GM12892 (cell line): Measurements from ENCODE around the gene OR52E1.

Experiments
- DNase-seq: peaks from one replicate; pipeline ENCODE4 v3.0.0; 2011; ENCODE audit not compliant: insufficient read length
- FAIRE-seq: peaks from 2 replicates; lab custom pipeline; 2011; peaks lifted over from hg19 to GRCh38; lab: Jason Lieb, UNC
- POLR2A ChIP-seq: IDR thresholded peaks from 2 replicates; pipeline ENCODE4 v1.6.1; 2011; ENCODE audit warnings: low read depth, low read length, control low read depth
- POLR2AphosphoS5 ChIP-seq: IDR thresholded peaks from 2 replicates; pipeline ENCODE4 v1.6.1; 2011; ENCODE audit warnings: low read depth, low read length, control low read depth
- TAF1 ChIP-seq: IDR thresholded peaks from 2 replicates; pipeline ENCODE4 v1.6.1; 2011; ENCODE audit warnings: low read depth, mild to moderate bottlenecking, control low read depth, low read length, borderline replicate concordance

Gene OR52E1

GRCh38 chr11:5071799-5072198, 2.4 kb downstream of the OR52E1 start:
- DNase-seq (no peak), FAIRE-seq (no peak)
- TF ChIP-seq POLR2A (no peak), POLR2AphosphoS5 (no peak), TAF1 (no peak)

DNA sequence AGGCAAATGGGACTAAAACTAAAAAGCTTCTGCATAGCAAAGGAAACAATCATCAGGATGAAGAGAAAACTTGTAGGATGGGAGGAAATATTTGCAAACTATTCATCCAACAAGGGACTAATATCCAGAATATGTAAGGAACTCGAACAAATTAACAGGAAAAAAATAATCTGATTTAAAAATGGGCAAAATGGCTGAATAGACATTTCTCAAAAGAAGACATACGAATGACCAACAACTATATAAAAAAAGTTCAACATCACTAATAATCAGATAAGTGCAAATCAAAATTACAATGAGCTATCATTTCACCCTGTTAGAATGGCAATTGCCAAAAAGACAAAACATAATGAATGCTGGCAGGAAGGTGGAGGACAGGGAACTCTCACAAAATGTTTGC, 12.0 kb downstream of the OR52E1 start:
- TF ChIP-seq TAF1 (no peak), POLR2A (no peak), POLR2AphosphoS5 (no peak)
- FAIRE-seq (no peak), DNase-seq (no peak)

GRCh38 chr11:5083602-5084001, 14.2 kb downstream of the OR52E1 start:
- DNase-seq = no peak
- TF ChIP-seq POLR2A (no peak), POLR2AphosphoS5 (no peak), TAF1 (no peak)
- no peak for FAIRE-seq

DNA sequence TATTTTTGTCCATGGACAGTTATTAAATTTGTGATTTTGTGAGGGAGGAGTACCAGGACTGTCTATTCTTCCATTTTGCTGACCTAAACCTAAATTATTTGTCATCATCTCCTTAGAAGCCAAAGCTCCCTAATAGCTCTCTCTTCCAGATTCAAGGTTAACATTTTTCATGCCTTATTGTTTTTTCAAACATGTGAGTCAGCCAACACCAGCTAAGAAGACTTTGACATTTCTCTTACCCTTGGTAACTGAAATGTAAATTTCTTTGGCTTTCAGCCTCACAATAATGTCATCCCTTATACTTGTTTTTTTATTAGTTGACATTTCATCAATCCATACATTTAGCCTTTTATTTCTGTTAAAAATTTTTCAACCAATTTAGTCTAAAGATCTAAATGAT, 19.2 kb downstream of the OR52E1 start:
- FAIRE-seq (no peak), DNase-seq (no peak)
- TF ChIP-seq POLR2AphosphoS5 (no peak), POLR2A (no peak), TAF1 (no peak)

- FAIRE-seq = no peak
- no peak for TF ChIP-seq TAF1
- TF ChIP-seq POLR2AphosphoS5 = no peak
- TF ChIP-seq POLR2A = no peak
Measured at GRCh38 chr11:5090668-5091067, 21.3 kb downstream of the OR52E1 start.

GRCh38 chr11:5092821-5093585, 23.6 kb downstream of the OR52E1 start:
- TF ChIP-seq POLR2A (no peak), POLR2AphosphoS5 (no peak), TAF1 (no peak)
- DNase-seq (no peak), FAIRE-seq (no peak)

More at GRCh38 chr11:5090668-5091067, 21.3 kb downstream of the OR52E1 start:
- DNase-seq = no peak

DNA sequence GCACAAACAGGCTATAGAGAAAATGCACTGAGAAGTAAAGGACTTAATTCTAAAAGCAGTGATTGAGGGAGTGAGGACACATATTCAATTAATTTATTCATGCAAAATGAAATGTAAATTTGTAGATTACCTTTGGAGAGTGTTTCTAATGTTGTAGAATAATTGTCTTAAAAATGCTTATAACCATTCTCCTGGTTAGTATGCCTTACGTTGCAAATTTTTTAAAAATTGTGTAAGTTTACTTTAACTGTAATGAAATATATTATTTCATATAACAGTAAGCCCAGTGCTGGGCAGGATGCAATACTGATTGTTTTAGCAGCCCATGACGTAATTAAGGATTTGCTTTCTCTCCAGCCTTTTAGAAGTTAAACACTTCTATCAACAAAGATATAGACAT, 26.6 kb downstream of the OR52E1 start:
- TF ChIP-seq POLR2A = no peak
- no peak for TF ChIP-seq POLR2AphosphoS5
- no peak for TF ChIP-seq TAF1
- DNase-seq (no peak), FAIRE-seq (peak; percentile 21)

DNA sequence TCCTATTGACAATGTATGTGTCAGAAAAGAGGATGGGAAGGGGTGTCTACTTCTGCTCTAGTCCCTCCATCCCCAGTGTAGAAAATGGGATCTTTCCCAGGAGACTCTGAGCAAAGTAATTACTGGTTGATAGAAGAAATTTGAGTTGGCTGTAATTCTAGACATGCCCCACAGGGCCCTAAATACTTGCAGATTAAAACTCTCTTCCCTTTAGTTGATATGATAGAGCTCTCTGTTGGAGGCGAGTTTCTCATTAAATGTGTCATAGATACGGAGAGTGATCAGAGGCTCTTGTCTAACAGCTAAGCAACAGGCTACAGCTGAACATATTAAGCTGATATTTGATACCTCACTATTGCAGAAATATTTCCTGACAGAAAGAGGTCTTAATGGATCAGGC, 32.9 kb downstream of the OR52E1 start:
- TF ChIP-seq POLR2AphosphoS5 (no peak), TAF1 (no peak), POLR2A (no peak)
- DNase-seq = no peak
- no peak for FAIRE-seq

DNA sequence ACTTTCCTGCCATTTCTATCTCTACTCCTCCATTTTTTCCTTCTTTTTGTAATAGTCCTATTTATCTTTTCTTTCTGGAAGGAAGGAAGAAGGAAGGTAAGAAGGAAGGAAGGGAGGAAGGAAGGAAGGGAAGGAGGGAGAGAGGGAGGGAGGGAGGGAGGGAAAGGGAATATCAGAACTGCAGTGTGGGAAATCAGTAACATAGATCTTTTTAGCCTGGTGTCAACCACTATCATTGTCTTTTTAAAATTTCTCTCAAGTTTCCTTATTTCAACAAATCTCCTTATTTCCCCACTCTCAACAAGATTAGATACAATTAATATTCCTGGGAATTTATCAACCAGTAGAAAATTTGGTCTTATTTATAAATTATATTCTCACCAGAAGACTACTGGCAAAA, 33.7 kb downstream of the OR52E1 start:
- FAIRE-seq (no peak), DNase-seq (no peak)
- TF ChIP-seq TAF1 = no peak
- no peak for TF ChIP-seq POLR2A
- no peak for TF ChIP-seq POLR2AphosphoS5

DNA sequence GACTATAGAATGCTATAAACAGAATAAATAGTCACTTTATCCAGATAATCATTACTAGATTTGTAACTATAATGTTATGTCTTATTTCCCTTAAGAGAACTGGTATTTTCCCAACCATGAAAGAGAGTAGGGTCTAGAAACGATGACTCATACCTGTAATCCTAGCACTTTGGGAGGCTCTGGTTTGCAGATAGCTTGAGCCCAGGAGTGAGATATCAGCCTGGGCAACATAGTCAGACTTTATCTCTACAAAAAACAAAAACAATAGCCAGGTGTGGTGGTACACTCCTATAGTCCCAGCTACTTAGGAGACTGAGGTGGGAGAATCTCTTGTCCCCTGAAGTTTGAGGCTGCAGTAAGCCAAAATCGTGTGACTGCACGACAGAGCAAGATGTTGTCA, 37.9 kb downstream of the OR52E1 start:
- TF ChIP-seq TAF1 = no peak
- TF ChIP-seq POLR2A = no peak
- no peak for TF ChIP-seq POLR2AphosphoS5
- no peak for FAIRE-seq
- DNase-seq = no peak

DNA sequence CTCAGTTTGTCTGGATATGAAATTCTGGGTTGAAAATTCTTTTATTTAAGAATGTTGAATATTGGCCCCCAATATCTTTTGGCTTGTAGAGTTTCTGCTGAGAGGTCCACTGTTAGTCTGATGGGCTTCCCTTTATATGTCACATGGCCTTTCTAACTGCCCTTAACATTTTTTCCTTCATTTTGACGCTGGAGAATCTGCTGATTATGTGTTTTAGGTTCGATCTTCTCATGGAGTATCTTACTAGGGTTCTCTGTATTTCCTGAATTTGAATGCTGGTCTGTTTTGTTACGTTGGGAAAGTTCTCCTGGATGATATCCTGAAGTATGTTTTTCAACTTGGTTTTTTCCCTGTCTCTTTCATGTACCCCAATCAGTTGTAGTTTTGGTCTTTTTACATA, 46.0 kb downstream of the OR52E1 start:
- FAIRE-seq (no peak), DNase-seq (no peak)
- TF ChIP-seq POLR2AphosphoS5 (no peak), TAF1 (no peak), POLR2A (no peak)

- FAIRE-seq (no peak), DNase-seq (no peak)
- no peak for TF ChIP-seq TAF1
- no peak for TF ChIP-seq POLR2AphosphoS5
- no peak for TF ChIP-seq POLR2A
Measured at GRCh38 chr11:5117588-5117987, 48.2 kb downstream of the OR52E1 start.

DNA sequence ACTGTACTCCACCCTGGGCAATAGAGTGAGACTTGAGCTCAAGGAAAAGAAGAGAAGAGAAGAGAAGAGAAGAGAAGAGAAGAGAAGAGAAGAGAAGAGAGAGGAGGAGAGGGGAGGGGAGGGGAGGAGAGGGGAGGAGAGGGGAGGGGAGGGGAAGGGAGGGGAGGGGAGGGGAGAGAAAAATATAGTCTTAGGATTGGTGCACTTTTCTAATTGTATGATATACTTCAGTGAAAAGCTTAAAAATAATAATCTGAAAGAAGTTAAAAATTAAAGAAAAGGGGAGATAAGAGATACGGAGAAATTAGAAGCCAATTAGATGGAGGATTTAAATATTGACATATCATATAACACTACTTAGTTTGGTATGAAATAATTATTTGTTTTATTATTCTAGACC, 49.5 kb downstream of the OR52E1 start:
- no peak for DNase-seq
- no peak for FAIRE-seq
- no peak for TF ChIP-seq POLR2A
- no peak for TF ChIP-seq TAF1
- TF ChIP-seq POLR2AphosphoS5 = no peak
